Breast epithelium (tissue), 4 donors: ENCODE data around the gene TMEM132C. TPM values are rescaled to one million over a fixed set of nuclear protein-coding genes. Genes with fewer than 3 reads are reported as not detected.
A peak's percentile ranks its signal among the peaks of the same experiment; 100 is the strongest.

Experiments
- DNase-seq, 2 donors: peaks; one replicate each; pipeline ENCODE4 v3.0.0-alpha.2; 2019; ENCODE audit warnings: low spot score in 2 of 2
- H3K27ac ChIP-seq, 2 donors: fragments of 200-600 bp; sonication (generic) in 1 of 2; one replicate each; pipeline ENCODE4 v1.5.1; 2016 to 2019; ENCODE audit warnings: mild to moderate bottlenecking in 1 of 2
- H3K27me3 ChIP-seq, 2 donors: fragments of 200-600 bp; sonication (generic) in 1 of 2; one replicate each; pipeline versions ENCODE4 v1.5.1 to v1.6.0; 2017 to 2019; ENCODE audit warnings: control low read depth in 1 of 2, mild to moderate bottlenecking in 1 of 2
- H3K36me3 ChIP-seq: fragments of 200-600 bp; one replicate; pipeline ENCODE4 v1.5.1; 2019
- H3K4me1 ChIP-seq, 2 donors: fragments of 200-600 bp; sonication (generic); one replicate each; pipeline ENCODE4 v1.5.1; 2016 to 2019; ENCODE audit warnings: control low read depth in 1 of 2
- H3K4me3 ChIP-seq, 3 donors: fragments of 200-600 bp; sonication (generic); 1 replicate in 2 of 3; 2 replicates in 1 of 3; pipeline ENCODE4 v1.5.1; 2016 to 2019; ENCODE audit warnings: mild to moderate bottlenecking in 3 of 3, moderate library complexity in 2 of 3
- H3K9me3 ChIP-seq, 2 donors: fragments of 200-600 bp; sonication (generic) in 1 of 2; one replicate each; pipeline ENCODE4 v1.5.1; 2016 to 2019; ENCODE audit warnings: control low read depth in 1 of 2
- CTCF ChIP-seq, 3 donors: fragments of 450-650 bp; IDR thresholded peaks; one replicate each; pipeline ENCODE4 v1.5.1; 2016 to 2017; ENCODE audit warnings: antibody characterized with exemption in 3 of 3, mild to moderate bottlenecking in 3 of 3, moderate library complexity in 3 of 3
- POLR2A ChIP-seq: fragments of 450-650 bp; IDR thresholded peaks from one replicate; pipeline ENCODE4 v1.6.1; 2016; ENCODE audit warnings: antibody characterized with exemption, mild to moderate bottlenecking, moderate library complexity
- POLR2AphosphoS5 ChIP-seq, 3 donors: sonication (generic); formaldehyde crosslinking; IDR thresholded peaks; one replicate each; pipeline ENCODE4 v1.6.1; 2017; ENCODE audit warnings: antibody characterized with exemption in 3 of 3
- intact Hi-C: fragments of 100-400 bp; cut with DNase I; formaldehyde crosslinking; loops from one replicate; pipeline ENCODE4 v1.15.1; 2023; ENCODE audit warnings: low total_unique reads
- total RNA-seq, 3 donors: library from RNA; depleted of rRNA; stranded (reverse); fragments of >200 nt; gene quantifications; one replicate each; pipeline ENCODE4 v1.1.0, GENCODE V29; 2016

TMEM132C gene
- total RNA-seq, 3 donors from 2014 or later, result 7.2 to 54.1 (median 15.7) TPM

GRCh38 chr12:128305336-128305892 lies 38.4 kb downstream of the TMEM132C start:
- H3K27me3 ChIP-seq, result no peaks in the 10 kb centered on the region
- H3K4me1 ChIP-seq, result no peaks in the 10 kb centered on the region
- H3K36me3 ChIP-seq, result no peaks in the 10 kb centered on the region
- intact Hi-C loops, result no loop called here
- H3K4me3 ChIP-seq, result no peak overlapping the region
- H3K9me3 ChIP-seq, result no peaks in the 10 kb centered on the region
- no peak for DNase-seq
- TF ChIP-seq POLR2AphosphoS5 (IDR thresholded peaks at IDR 0.05) (no peak), CTCF (IDR thresholded peaks at IDR 0.05) (no peak), POLR2A (no peak)
- H3K27ac ChIP-seq, result no peak overlapping the region

GRCh38 chr12:128307791-128308190 lies 40.8 kb downstream of the TMEM132C start:
- H3K4me1 ChIP-seq, result no peaks in the 10 kb centered on the region
- no peak for TF ChIP-seq POLR2AphosphoS5 (IDR thresholded peaks at IDR 0.05)
- TF ChIP-seq POLR2A, result no peak
- no peak for TF ChIP-seq CTCF (IDR thresholded peaks at IDR 0.05)
- intact Hi-C loops, result no loop called here
- DNase-seq, result no peak
- H3K27me3 ChIP-seq, result no peaks in the 10 kb centered on the region
- no peaks in the 10 kb centered on the region for H3K36me3 ChIP-seq
- no peak overlapping the region for H3K27ac ChIP-seq
- H3K4me3 ChIP-seq, result no peak overlapping the region
- H3K9me3 ChIP-seq, result no peaks in the 10 kb centered on the region

- Histone ChIP-seq H3K27ac (no peak overlapping the region), H3K4me1 (no peaks in the 10 kb centered on the region), H3K9me3 (no peaks in the 10 kb centered on the region), H3K27me3 (no peaks in the 10 kb centered on the region), H3K4me3 (no peak overlapping the region), H3K36me3 (no peaks in the 10 kb centered on the region)
- TF ChIP-seq POLR2AphosphoS5 (IDR thresholded peaks at IDR 0.05), result no peak
- no peak for TF ChIP-seq POLR2A
- no peak for TF ChIP-seq CTCF (IDR thresholded peaks at IDR 0.05)
- intact Hi-C loops, result no loop called here
- DNase-seq, result no peak
Observed at GRCh38 chr12:128312661-128313060, 45.7 kb downstream of the TMEM132C start.

- no peaks in the 10 kb centered on the region for H3K4me1 ChIP-seq
- H3K27ac ChIP-seq, result no peak overlapping the region
- intact Hi-C loops, result no loop called here
- TF ChIP-seq CTCF (IDR thresholded peaks at IDR 0.05), result no peak
- TF ChIP-seq POLR2A, result no peak
- TF ChIP-seq POLR2AphosphoS5 (IDR thresholded peaks at IDR 0.05), result no peak
- no peak for DNase-seq
- H3K9me3 ChIP-seq, result no peaks in the 10 kb centered on the region
- no peaks in the 10 kb centered on the region for H3K27me3 ChIP-seq
- H3K4me3 ChIP-seq, result no peak overlapping the region
- H3K36me3 ChIP-seq, result no peaks in the 10 kb centered on the region
Observed at GRCh38 chr12:128313931-128314330, 47.0 kb downstream of the TMEM132C start.

- no peak overlapping the region for H3K4me3 ChIP-seq
- no peaks in the 10 kb centered on the region for H3K36me3 ChIP-seq
- DNase-seq, result no peak
- H3K9me3 ChIP-seq, result no peaks in the 10 kb centered on the region
- TF ChIP-seq POLR2A, result no peak
- TF ChIP-seq POLR2AphosphoS5 (IDR thresholded peaks at IDR 0.05), result no peak
- TF ChIP-seq CTCF (IDR thresholded peaks at IDR 0.05), result no peak
- no peaks in the 10 kb centered on the region for H3K4me1 ChIP-seq
- peak overlapping the region in 1 of 2 donors; percentile 40 for H3K27ac ChIP-seq
- intact Hi-C loops, result no loop called here
- no peaks in the 10 kb centered on the region for H3K27me3 ChIP-seq
Observed at GRCh38 chr12:128314611-128315010, 47.6 kb downstream of the TMEM132C start.
